ENCODE measurements around the gene ATP11C.

DNA sequence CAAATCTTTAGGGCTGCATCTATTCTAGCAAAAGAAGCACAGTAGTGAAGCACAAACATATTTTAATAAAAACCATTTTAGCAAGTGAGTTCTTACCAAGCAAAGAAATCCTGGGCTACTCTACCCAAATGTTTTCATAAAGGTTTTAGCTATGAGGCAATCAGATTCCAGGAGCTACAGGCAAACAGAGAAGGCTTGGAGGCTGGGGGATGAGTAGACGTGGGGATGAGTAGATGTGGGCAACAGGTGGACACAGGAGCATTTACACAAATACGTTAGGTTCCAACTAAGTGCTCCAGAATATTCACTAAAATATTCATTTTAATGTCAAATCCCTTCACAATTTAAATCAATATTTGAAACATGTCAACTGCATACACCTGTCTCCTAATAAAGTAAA lies 34.5 kb downstream of the ATP11C start:
- TF ChIP-seq, protein P1, sequence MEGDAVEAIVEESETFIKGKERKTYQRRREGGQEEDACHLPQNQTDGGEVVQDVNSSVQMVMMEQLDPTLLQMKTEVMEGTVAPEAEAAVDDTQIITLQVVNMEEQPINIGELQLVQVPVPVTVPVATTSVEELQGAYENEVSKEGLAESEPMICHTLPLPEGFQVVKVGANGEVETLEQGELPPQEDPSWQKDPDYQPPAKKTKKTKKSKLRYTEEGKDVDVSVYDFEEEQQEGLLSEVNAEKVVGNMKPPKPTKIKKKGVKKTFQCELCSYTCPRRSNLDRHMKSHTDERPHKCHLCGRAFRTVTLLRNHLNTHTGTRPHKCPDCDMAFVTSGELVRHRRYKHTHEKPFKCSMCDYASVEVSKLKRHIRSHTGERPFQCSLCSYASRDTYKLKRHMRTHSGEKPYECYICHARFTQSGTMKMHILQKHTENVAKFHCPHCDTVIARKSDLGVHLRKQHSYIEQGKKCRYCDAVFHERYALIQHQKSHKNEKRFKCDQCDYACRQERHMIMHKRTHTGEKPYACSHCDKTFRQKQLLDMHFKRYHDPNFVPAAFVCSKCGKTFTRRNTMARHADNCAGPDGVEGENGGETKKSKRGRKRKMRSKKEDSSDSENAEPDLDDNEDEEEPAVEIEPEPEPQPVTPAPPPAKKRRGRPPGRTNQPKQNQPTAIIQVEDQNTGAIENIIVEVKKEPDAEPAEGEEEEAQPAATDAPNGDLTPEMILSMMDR (IDR thresholded peaks at IDR 0.05; ENCODE audit: insufficient read depth, low read length) = no peak
- TF ChIP-seq POLR2AphosphoS5 (IDR thresholded peaks at IDR 0.05; ENCODE audit: low read depth) (no peak), GABPA (IDR thresholded peaks at IDR 0.05; ENCODE audit: low read depth) (no peak), SPI1 (IDR thresholded peaks at IDR 0.05; ENCODE audit: borderline replicate concordance, low read depth) (no peak)
- TF ChIP-seq, protein P2, sequence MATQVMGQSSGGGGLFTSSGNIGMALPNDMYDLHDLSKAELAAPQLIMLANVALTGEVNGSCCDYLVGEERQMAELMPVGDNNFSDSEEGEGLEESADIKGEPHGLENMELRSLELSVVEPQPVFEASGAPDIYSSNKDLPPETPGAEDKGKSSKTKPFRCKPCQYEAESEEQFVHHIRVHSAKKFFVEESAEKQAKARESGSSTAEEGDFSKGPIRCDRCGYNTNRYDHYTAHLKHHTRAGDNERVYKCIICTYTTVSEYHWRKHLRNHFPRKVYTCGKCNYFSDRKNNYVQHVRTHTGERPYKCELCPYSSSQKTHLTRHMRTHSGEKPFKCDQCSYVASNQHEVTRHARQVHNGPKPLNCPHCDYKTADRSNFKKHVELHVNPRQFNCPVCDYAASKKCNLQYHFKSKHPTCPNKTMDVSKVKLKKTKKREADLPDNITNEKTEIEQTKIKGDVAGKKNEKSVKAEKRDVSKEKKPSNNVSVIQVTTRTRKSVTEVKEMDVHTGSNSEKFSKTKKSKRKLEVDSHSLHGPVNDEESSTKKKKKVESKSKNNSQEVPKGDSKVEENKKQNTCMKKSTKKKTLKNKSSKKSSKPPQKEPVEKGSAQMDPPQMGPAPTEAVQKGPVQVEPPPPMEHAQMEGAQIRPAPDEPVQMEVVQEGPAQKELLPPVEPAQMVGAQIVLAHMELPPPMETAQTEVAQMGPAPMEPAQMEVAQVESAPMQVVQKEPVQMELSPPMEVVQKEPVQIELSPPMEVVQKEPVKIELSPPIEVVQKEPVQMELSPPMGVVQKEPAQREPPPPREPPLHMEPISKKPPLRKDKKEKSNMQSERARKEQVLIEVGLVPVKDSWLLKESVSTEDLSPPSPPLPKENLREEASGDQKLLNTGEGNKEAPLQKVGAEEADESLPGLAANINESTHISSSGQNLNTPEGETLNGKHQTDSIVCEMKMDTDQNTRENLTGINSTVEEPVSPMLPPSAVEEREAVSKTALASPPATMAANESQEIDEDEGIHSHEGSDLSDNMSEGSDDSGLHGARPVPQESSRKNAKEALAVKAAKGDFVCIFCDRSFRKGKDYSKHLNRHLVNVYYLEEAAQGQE (IDR thresholded peaks at IDR 0.05; ENCODE audit: insufficient replicate concordance, low read depth) = no peak

Measured in HL-60 (cell line).